K562 (cell line): ENCODE measurements around the gene PACRG.

Source experiments
- ATF7 ChIP-seq: fragments of 450-650 bp; IDR thresholded peaks from 2 replicates; pipeline ENCODE4 v1.7.1; 2014; ENCODE audit warnings: mild to moderate bottlenecking, moderate library complexity
- CREB1 ChIP-seq, 2 experiments: sonication (generic) in 1 of 2; formaldehyde crosslinking in 1 of 2; IDR thresholded peaks; 2 replicates each; pipeline versions ENCODE4 v1.6.1 to v1.8.0; 2012 to 2022; ENCODE audit warnings: inconsistent platforms in 1 of 2, mild to moderate bottlenecking in 1 of 2, missing genetic modification reagents in 1 of 2, moderate library complexity in 1 of 2
- NR1H2 ChIP-seq: sonication (generic); formaldehyde crosslinking; IDR thresholded peaks from 2 replicates; pipeline ENCODE4 v1.4.0; 2020; ENCODE audit warnings: mild to moderate bottlenecking, missing genetic modification reagents
- POLR2A ChIP-seq: fragments of 450-650 bp; conservative IDR thresholded peaks from 2 replicates; pipeline ENCODE4 v1.6.1; 2016
- SMARCE1 ChIP-seq: fragments of 450-650 bp; IDR thresholded peaks from 2 replicates; pipeline ENCODE4 v1.7.1; 2016; ENCODE audit warnings: mild to moderate bottlenecking
- SP2 ChIP-seq: IDR thresholded peaks from 2 replicates; pipeline ENCODE4 v1.6.1; 2011; ENCODE audit warnings: mild to moderate bottlenecking, low read depth, low read length, moderate library complexity; ENCODE audit not compliant: poor library complexity, severe bottlenecking; ENCODE audit errors: extremely low read depth
- STAT5B ChIP-seq: fragments of 250-450 bp; sonication (Bioruptor Pico); IDR thresholded peaks from 2 replicates; pipeline ENCODE4 v1.8.0; 2021; ENCODE audit warnings: mild to moderate bottlenecking, inconsistent platforms
- TBL1XR1 ChIP-seq, 2 experiments: IDR thresholded peaks; 2 replicates each; pipeline ENCODE4 v1.6.1; 2012; ENCODE audit warnings: improper control_type of control experiment in 2 of 2, low read length in 2 of 2, mild to moderate bottlenecking in 1 of 2
- TBP ChIP-seq: optimal IDR thresholded peaks from 2 replicates; pipeline ENCODE3; 2011; ENCODE audit warnings: low read depth, low read length, improper control_type of control experiment
- UBTF ChIP-seq, 2 experiments: IDR thresholded peaks; 2 replicates each; pipeline ENCODE4 v1.6.1; 2012; ENCODE audit warnings: improper control_type of control experiment in 2 of 2, low read depth in 2 of 2, low read length in 2 of 2, borderline replicate concordance in 1 of 2
- ZNF436 ChIP-seq: fragments of 250-450, 450-650 bp; sonication (Bioruptor Pico); formaldehyde crosslinking; IDR thresholded peaks from 2 replicates; pipeline ENCODE4 v1.7.0; 2020; ENCODE audit warnings: mild to moderate bottlenecking
- TF ChIP-seq, protein P1 (sequence below): fragments of 250-450 bp; sonication (Bioruptor Pico); IDR thresholded peaks from 2 replicates; pipeline ENCODE4 v1.4.0; 2020; ENCODE audit warnings: mild to moderate bottlenecking

DNA sequence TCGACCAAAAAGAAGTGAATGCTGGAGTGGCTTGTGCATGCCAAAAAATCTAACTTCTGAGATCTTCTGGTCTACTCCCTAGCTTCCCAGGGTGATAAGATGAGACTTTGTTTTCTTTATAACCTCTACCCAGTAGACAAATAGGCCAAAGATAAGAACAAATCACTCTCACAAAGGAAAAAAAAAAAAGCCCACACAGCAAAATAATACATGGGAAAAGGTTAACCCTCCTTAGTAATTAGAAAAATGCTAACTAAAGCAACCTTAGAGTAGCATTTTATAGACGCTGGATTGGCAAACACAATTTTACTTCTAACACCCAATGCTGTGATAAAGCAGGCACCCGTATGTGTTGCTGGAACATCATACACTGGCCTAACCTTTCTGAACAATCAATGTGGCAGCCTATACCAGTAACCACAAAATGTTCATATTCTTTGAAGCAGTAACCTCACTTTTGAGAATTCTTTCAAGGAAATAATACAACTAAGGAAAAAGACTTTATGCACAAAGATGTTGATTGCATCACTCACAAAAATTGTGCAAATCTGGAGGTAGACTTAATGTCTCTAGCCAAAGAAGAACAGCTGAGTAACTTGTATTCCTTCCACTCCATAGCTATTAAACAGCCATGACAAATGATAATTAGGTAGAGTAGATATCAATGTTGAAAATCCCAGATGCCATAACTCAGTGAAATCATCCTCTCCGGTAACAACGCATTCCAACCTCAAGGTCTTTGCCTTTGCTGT is 570.5 kb downstream of the PACRG start:
- TF ChIP-seq SMARCE1 (no peak), STAT5B (CRISPR knock-in tag) (no peak), NR1H2 (CRISPR knock-in tag) (no peak), SP2 (no peak), TBL1XR1 (IDR thresholded peaks at IDR 0.05; ENCODE audit: low read length in 2 of 2) (no peak), POLR2A (no peak), UBTF (IDR thresholded peaks at IDR 0.05; ENCODE audit: borderline replicate concordance in 1 of 2, low read depth in 2 of 2, low read length in 2 of 2) (no peak), CREB1 (IDR thresholded peaks at IDR 0.05) (no peak), CREB1 (CRISPR knock-in tag; IDR thresholded peaks at IDR 0.05) (no peak), TBP (no peak), ATF7 (no peak), ZNF436 (CRISPR knock-in tag) (no peak)
- TF ChIP-seq, protein P1, sequence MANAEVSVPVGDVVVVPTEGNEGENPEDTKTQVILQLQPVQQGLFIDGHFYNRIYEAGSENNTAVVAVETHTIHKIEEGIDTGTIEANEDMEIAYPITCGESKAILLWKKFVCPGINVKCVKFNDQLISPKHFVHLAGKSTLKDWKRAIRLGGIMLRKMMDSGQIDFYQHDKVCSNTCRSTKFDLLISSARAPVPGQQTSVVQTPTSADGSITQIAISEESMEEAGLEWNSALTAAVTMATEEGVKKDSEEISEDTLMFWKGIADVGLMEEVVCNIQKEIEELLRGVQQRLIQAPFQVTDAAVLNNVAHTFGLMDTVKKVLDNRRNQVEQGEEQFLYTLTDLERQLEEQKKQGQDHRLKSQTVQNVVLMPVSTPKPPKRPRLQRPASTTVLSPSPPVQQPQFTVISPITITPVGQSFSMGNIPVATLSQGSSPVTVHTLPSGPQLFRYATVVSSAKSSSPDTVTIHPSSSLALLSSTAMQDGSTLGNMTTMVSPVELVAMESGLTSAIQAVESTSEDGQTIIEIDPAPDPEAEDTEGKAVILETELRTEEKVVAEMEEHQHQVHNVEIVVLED (CRISPR knock-in tag) = no peak
